Choroid plexus epithelial cell (primary cell): ENCODE data around the gene HEG1.

Experiments used
- DNase-seq: peaks from one replicate; pipeline ENCODE4 v3.0.0-alpha.2; 2010; ENCODE audit warnings: low read depth
- H3K4me3 ChIP-seq: 2 replicates; pipeline ENCODE4 v1.5.1; 2011; ENCODE audit warnings: low read depth, mild to moderate bottlenecking, control low read depth, low read length, moderate library complexity
- CTCF ChIP-seq: conservative IDR thresholded peaks from 2 replicates; pipeline ENCODE4 v1.5.1; 2011; ENCODE audit warnings: low read depth, mild to moderate bottlenecking, control low read depth, inconsistent platforms, low read length, moderate library complexity

The HEG1 gene

GRCh38 chr3:125042725-125043406 lies 12.9 kb downstream of the HEG1 start:
- peak; percentile 61 for DNase-seq
- no peak for TF ChIP-seq CTCF
- H3K4me3 ChIP-seq = peak overlapping the region; percentile 24

- DNase-seq = no peak
- no peak for TF ChIP-seq CTCF
- H3K4me3 ChIP-seq = no peak overlapping the region
Observed at GRCh38 chr3:125039131-125040100, 16.4 kb downstream of the HEG1 start.

GRCh38 chr3:125037498-125038150 lies 18.2 kb downstream of the HEG1 start:
- H3K4me3 ChIP-seq = no peak overlapping the region
- no peak for TF ChIP-seq CTCF
- DNase-seq = no peak

DNA sequence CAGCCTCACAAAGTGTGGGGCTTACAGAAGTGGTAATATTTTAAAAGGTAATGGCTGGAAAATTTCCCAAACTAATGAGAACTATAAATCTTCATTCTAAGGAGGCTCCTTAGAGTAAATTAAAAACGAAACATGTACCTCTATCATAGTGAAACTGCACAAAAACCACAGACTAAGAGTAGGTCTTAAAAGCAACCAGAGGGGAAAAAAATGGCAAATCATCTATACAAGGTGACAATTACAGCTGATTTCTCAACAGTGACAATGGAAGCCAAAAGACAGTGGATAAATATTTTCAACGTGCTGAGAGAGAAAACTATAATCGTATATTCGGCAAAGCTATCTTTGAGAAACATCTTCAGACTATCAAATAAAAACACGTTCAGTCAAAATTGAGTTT lies 20.6 kb downstream of the HEG1 start:
- DNase-seq = no peak
- H3K4me3 ChIP-seq = no peak overlapping the region
- no peak for TF ChIP-seq CTCF

- H3K4me3 ChIP-seq = no peak overlapping the region
- TF ChIP-seq CTCF = no peak
- no peak for DNase-seq
Observed at GRCh38 chr3:125033616-125034015, 22.2 kb downstream of the HEG1 start.

GRCh38 chr3:125033135-125033534 lies 22.7 kb downstream of the HEG1 start:
- TF ChIP-seq CTCF = no peak
- no peak for DNase-seq
- H3K4me3 ChIP-seq = no peak overlapping the region
